Measurements from ENCODE around the gene HORMAD1.

DNA sequence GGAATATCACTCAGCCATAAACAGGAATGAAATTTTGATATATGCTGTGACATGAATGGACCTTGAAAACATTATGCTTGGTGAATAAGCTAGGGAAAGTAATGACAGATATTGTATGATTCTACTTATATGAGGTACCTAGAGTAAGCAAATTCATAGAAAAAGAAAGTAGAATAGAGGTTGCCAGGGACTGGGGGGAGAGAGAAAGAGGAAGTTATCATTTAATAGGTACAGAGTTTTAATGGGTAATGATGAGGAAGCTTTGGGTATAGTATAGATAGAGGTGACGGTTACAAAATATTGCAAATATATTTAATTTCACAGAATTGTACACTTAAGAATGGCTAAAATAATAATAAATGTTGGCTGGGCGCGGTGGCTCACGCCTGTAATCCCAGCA, 60.1 kb downstream of the HORMAD1 start:
- TF ChIP-seq POLR2A (IDR thresholded peaks at IDR 0.05): no peak
- TF ChIP-seq, protein P1, sequence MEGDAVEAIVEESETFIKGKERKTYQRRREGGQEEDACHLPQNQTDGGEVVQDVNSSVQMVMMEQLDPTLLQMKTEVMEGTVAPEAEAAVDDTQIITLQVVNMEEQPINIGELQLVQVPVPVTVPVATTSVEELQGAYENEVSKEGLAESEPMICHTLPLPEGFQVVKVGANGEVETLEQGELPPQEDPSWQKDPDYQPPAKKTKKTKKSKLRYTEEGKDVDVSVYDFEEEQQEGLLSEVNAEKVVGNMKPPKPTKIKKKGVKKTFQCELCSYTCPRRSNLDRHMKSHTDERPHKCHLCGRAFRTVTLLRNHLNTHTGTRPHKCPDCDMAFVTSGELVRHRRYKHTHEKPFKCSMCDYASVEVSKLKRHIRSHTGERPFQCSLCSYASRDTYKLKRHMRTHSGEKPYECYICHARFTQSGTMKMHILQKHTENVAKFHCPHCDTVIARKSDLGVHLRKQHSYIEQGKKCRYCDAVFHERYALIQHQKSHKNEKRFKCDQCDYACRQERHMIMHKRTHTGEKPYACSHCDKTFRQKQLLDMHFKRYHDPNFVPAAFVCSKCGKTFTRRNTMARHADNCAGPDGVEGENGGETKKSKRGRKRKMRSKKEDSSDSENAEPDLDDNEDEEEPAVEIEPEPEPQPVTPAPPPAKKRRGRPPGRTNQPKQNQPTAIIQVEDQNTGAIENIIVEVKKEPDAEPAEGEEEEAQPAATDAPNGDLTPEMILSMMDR (IDR thresholded peaks at IDR 0.05): no peak

Data from heart left ventricle (tissue), 13 donors.